Naive thymus-derived CD4-positive, alpha-beta T cell (primary cell): ENCODE data around the gene SSX3. TPM values are rescaled to one million over a fixed set of nuclear protein-coding genes. Genes with fewer than 3 reads are reported as not detected.
"Not testable (repeated sequence)": the region's sequence is repeated elsewhere in the genome, so short reads cannot be mapped to it uniquely, and the experiment has no call there.

Source experiments
- ATAC-seq: fragments of 150-1000 bp; cut with Tn5 transposase; 2 replicates; pipeline ENCODE4 v1.10.0; 2021; ENCODE audit warnings: mild to moderate bottlenecking, moderate library complexity
- CTCF ChIA-PET: fragments of 350-600 bp; sonication (Branson Sonifier 250); formaldehyde crosslinking; loops from one replicate; lab custom pipeline; 2021; ENCODE audit warnings: antibody characterized with exemption; lab: Charles Lee
- POLR2A ChIA-PET: fragments of 350-600 bp; sonication (Branson Sonifier 250); formaldehyde crosslinking; loops from one replicate; lab custom pipeline; 2021; ENCODE audit warnings: antibody characterized with exemption, inconsistent platforms; lab: Charles Lee
- DNase-seq, 9 donors: peaks; one replicate each; pipeline versions ENCODE4 v3.0.0 to v3.0.0-alpha.2; 2020 to 2022; ENCODE audit warnings: mixed read lengths in 1 of 9
- H3K27ac ChIP-seq: one replicate; pipeline ENCODE4 v1.7.0; 2013; ENCODE audit warnings: mild to moderate bottlenecking, low read depth, low read length, moderate library complexity
- H3K27me3 ChIP-seq, 2 donors: one replicate each; pipeline ENCODE4 v1.7.0; 2013; ENCODE audit warnings: low read length in 2 of 2, mild to moderate bottlenecking in 2 of 2, moderate library complexity in 2 of 2; ENCODE audit not compliant: control insufficient read depth in 2 of 2, insufficient read depth in 2 of 2
- H3K36me3 ChIP-seq, 3 experiments: 1 replicate in 2 of 3; 2 replicates in 1 of 3; pipeline ENCODE4 v1.7.0; 2013; ENCODE audit warnings: low read length in 3 of 3, mild to moderate bottlenecking in 3 of 3, moderate library complexity in 1 of 3; ENCODE audit not compliant: insufficient read depth in 3 of 3, control insufficient read depth in 2 of 3
- H3K4me1 ChIP-seq, 2 donors: one replicate each; pipeline ENCODE4 v1.7.0; 2013; ENCODE audit warnings: low read length in 2 of 2, mild to moderate bottlenecking in 2 of 2, moderate library complexity in 1 of 2; ENCODE audit not compliant: control insufficient read depth in 2 of 2, insufficient read depth in 2 of 2
- H3K4me3 ChIP-seq: 2 replicates; pipeline ENCODE4 v1.7.0; 2013; ENCODE audit warnings: mild to moderate bottlenecking, low read length
- H3K9me3 ChIP-seq, 3 experiments: 1 replicate in 2 of 3; 2 replicates in 1 of 3; pipeline ENCODE4 v1.7.0; 2013; ENCODE audit warnings: low read length in 3 of 3; ENCODE audit not compliant: control insufficient read depth in 2 of 3
- H3K27ac Mint-ChIP-seq, 9 donors: one replicate each; pipeline ENCODE4 v1.8.0; 2020 to 2022; ENCODE audit warnings: mixed read lengths in 9 of 9, mild to moderate bottlenecking in 8 of 9, moderate library complexity in 5 of 9, inconsistent platforms in 2 of 9
- H3K27me3 Mint-ChIP-seq, 5 donors: one replicate each; pipeline ENCODE4 v1.8.0; 2021 to 2022; ENCODE audit warnings: mixed read lengths in 5 of 5, mild to moderate bottlenecking in 1 of 5
- H3K36me3 Mint-ChIP-seq, 5 donors: one replicate each; pipeline ENCODE4 v1.8.0; 2020 to 2022; ENCODE audit warnings: mixed read lengths in 5 of 5, mild to moderate bottlenecking in 3 of 5, inconsistent platforms in 1 of 5
- H3K4me1 Mint-ChIP-seq, 7 donors: one replicate each; pipeline ENCODE4 v1.8.0; 2020 to 2022; ENCODE audit warnings: mixed read lengths in 7 of 7, mild to moderate bottlenecking in 3 of 7, inconsistent platforms in 1 of 7
- H3K4me3 Mint-ChIP-seq, 10 donors: one replicate each; pipeline ENCODE4 v1.8.0; 2020 to 2022; ENCODE audit warnings: mild to moderate bottlenecking in 10 of 10, mixed read lengths in 10 of 10, moderate library complexity in 6 of 10, inconsistent platforms in 2 of 10
- H3K9me3 Mint-ChIP-seq, 11 donors: one replicate each; pipeline ENCODE4 v1.8.0; 2020 to 2022; ENCODE audit warnings: mixed read lengths in 11 of 11, mild to moderate bottlenecking in 4 of 11, inconsistent platforms in 1 of 11, moderate library complexity in 1 of 11
- intact Hi-C, 2 donors: fragments of 100-400 bp; cut with micrococcal nuclease; formaldehyde crosslinking; loops; one replicate each; pipeline ENCODE4 v1.15.1; 2023
- polyA plus RNA-seq, 2 donors: library from polyadenylated mRNA; unstranded; fragments of 300-500 nt; fragmentation: Illumina TruSeq; gene quantifications; one replicate each; pipeline ENCODE4 v1.2.3, GENCODE V29; 2021
- total RNA-seq, 6 experiments: library from RNA in 5 of 6; stranded (reverse) in 5 of 6; gene quantifications; 1 replicate in 5 of 6; 2 replicates in 1 of 6; pipeline ENCODE4 v1.2.3 and lab custom pipeline; 2021 to 2026

Gene SSX3
- total and polyA plus RNA-seq, 7 experiments from 2014 or later: not detected

DNA sequence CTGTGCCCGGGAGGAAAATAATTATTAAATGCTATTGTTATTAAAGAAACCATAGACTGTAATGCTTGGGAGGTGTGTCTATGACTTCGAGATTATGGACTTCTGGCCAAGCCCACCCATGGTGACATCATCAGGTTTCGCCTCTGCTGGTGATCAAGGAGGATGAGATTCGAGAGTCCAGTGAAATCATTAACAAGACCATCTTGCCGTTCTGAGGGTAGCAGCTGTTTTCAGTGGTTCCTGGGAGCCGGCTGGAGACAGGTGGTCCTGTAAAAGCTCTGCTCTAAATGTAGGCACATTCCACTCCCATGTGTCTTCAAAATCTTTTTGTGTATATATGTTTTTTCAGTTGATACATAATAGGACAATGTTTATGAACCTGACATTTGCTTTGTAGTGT is 2.8 kb upstream of the SSX3 start:
- POLR2A ChIA-PET, H3K27me3 ChIP-seq, H3K4me3 Mint-ChIP-seq, H3K4me1 Mint-ChIP-seq, H3K4me1 ChIP-seq, H3K27ac ChIP-seq, H3K36me3 ChIP-seq, ATAC-seq, H3K4me3 ChIP-seq, H3K9me3 ChIP-seq, CTCF ChIA-PET, intact Hi-C loops, H3K36me3 Mint-ChIP-seq, H3K9me3 Mint-ChIP-seq, H3K27ac Mint-ChIP-seq, H3K27me3 Mint-ChIP-seq, DNase-seq: not testable (repeated sequence)

DNA sequence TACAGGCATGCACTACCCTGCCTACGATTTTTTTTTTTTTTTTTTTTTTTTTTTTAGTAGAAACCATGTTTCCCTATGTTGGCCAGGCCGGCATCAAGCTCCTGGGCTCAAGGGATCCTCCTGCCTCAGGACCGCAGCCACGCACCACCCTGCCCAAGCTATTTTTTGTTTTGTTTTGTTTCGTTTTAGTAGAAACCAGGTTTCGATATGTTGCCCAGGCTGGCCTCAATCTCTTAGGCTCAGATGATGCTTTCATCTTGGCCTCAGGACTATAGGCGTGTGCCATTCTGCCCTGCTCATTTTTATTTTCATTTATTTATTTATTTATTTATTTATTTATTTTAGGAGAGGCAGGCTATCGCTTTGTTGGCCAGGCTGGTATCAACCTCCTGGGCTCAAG is 1.2 kb upstream of the SSX3 start:
- ATAC-seq: no peak
- Histone ChIP-seq H3K4me3 (no peak overlapping the region), H3K36me3 (no peaks in the 10 kb centered on the region), H3K27me3 (no peaks in the 10 kb centered on the region), H3K27ac (no peak overlapping the region), H3K4me1 (no peaks in the 10 kb centered on the region), H3K9me3 (no peaks in the 10 kb centered on the region)
- ChIA-PET CTCF (no interaction called here), POLR2A (no interaction called here)
- no peaks in the 10 kb centered on the region for H3K4me1 Mint-ChIP-seq
- H3K9me3 Mint-ChIP-seq: peaks cover 0 to 2% (median 0%) of the 10 kb centered on the region in 11 donors
- no peak overlapping the region for H3K27ac Mint-ChIP-seq
- no peak for DNase-seq
- no peaks in the 10 kb centered on the region for H3K36me3 Mint-ChIP-seq
- peaks cover 0 to under 1% (median 0%) of the 10 kb centered on the region in 5 donors for H3K27me3 Mint-ChIP-seq
- H3K4me3 Mint-ChIP-seq: no peak overlapping the region
- intact Hi-C loops: no loop called here

DNA sequence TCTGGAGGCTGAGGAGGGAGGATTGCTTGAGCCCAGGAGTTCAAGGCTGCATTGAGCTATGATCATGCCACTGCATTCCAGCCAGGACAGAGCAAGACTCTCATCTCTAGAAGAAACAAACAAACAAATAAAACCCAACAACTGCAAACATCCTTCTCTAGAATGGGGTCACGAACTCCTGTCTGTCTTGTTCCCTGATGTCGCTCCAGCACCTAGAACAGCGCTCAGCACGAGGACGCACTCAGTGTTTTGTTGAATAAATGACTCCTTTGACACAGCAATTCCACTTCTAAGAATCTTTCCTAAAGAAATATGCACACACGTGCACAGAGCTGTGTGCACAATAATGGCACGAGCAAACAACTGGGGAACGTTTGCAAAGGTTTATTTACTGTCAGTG is 10.4 kb downstream of the SSX3 start:
- intact Hi-C loops, H3K36me3 ChIP-seq, H3K27ac ChIP-seq, POLR2A ChIA-PET, H3K9me3 ChIP-seq, H3K4me3 ChIP-seq, H3K27me3 ChIP-seq, H3K27me3 Mint-ChIP-seq, H3K4me1 ChIP-seq, H3K9me3 Mint-ChIP-seq, H3K27ac Mint-ChIP-seq, CTCF ChIA-PET, H3K36me3 Mint-ChIP-seq, ATAC-seq, DNase-seq, H3K4me1 Mint-ChIP-seq, H3K4me3 Mint-ChIP-seq: not testable (repeated sequence)

DNA sequence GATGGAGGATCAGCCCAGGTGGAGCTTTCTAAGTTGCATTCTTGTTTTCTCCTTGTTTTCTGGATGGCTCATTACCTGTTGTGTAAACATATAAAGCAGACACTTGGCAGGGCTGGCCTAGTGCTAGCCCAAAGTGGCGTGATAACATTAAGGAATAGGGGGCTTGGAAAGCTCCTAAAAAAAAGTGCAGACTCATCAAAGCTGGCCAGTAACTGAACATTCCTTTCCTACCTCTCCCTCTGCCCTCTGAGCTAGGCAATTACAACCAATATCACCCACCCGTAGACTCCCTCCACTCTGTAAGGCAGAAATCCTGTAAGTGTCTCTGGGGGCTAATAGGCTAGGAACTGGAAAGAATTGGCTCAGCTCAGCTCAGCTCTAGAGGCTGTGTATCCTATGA is 42.5 kb downstream of the SSX3 start:
- H3K4me3 Mint-ChIP-seq, POLR2A ChIA-PET, H3K9me3 ChIP-seq, H3K27me3 Mint-ChIP-seq, H3K27me3 ChIP-seq, H3K4me3 ChIP-seq, intact Hi-C loops, H3K36me3 Mint-ChIP-seq, ATAC-seq, H3K9me3 Mint-ChIP-seq, CTCF ChIA-PET, H3K36me3 ChIP-seq, H3K27ac ChIP-seq, H3K27ac Mint-ChIP-seq, H3K4me1 ChIP-seq, DNase-seq, H3K4me1 Mint-ChIP-seq: not testable (repeated sequence)

DNA sequence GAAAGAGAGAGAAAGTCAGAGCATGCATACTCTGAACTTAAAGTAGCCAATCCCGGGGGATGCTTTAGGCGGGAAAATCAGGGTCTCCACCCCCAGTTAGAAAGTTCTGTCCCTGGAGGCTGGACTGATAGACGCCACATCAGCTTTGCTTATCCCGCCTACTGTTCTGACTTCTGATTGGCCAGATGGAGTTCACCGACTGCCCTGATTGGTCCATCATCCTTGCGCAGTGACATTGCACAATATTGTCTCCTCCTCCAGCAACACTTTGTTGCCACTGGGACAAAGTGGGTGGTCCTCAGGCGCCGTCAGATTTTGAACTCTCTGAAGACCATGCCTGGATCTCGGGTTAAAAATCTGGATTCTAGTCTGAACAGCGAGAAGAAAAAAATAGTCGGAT is 50.3 kb downstream of the SSX3 start:
- CTCF ChIA-PET: no interaction called here
- POLR2A ChIA-PET: no interaction called here
- Histone ChIP-seq H3K27me3 (no peaks in the 10 kb centered on the region), H3K4me1 (no peaks in the 10 kb centered on the region), H3K36me3 (no peaks in the 10 kb centered on the region), H3K27ac (no peak overlapping the region), H3K9me3 (no peaks in the 10 kb centered on the region), H3K4me3 (no peak overlapping the region)
- DNase-seq (no peak), ATAC-seq (no peak)
- H3K4me3 Mint-ChIP-seq: no peak overlapping the region
- no peaks in the 10 kb centered on the region for H3K27me3 Mint-ChIP-seq
- no peak overlapping the region for H3K27ac Mint-ChIP-seq
- no peaks in the 10 kb centered on the region for H3K4me1 Mint-ChIP-seq
- H3K9me3 Mint-ChIP-seq: no peaks in the 10 kb centered on the region
- H3K36me3 Mint-ChIP-seq: no peaks in the 10 kb centered on the region
- intact Hi-C loops: no loop called here

Other genes with a start within 250 kb of the SSX3 start
- gene SPACA5B, start 226.1 kb downstream of the SSX3 start, total RNA-seq: not detected
- not detected for gene SPACA5B, start 226.1 kb downstream of the SSX3 start, polyA plus RNA-seq
- gene SSX5, start 159.9 kb downstream of the SSX3 start, total RNA-seq: not detected
- not detected for gene SSX5, start 159.9 kb downstream of the SSX3 start, polyA plus RNA-seq
- gene SSX1, start 101.3 kb downstream of the SSX3 start, total RNA-seq: not detected
- not detected for gene SSX1, start 101.3 kb downstream of the SSX3 start, polyA plus RNA-seq
- not detected for gene SSX4, start 26.8 kb upstream of the SSX3 start, total RNA-seq
- gene SSX4, start 26.8 kb upstream of the SSX3 start, polyA plus RNA-seq: not detected
- not detected for gene SSX4B, start 55.3 kb upstream of the SSX3 start, total RNA-seq
- gene SSX4B, start 55.3 kb upstream of the SSX3 start, polyA plus RNA-seq: not detected
- gene SLC38A5, start 113.6 kb upstream of the SSX3 start, total RNA-seq: 10 to 100 TPM; 10.2 to 75.5 (median 17.3) TPM
- 1 to 10 TPM; 9.4 to 9.7 TPM for gene SLC38A5, start 113.6 kb upstream of the SSX3 start, polyA plus RNA-seq
- 10 to 100 TPM; 48.6 to 62.5 (median 59.5) TPM for gene FTSJ1, start 119.5 kb upstream of the SSX3 start, total RNA-seq
- 10 to 100 TPM; 56.4 to 74.0 TPM for gene FTSJ1, start 119.5 kb upstream of the SSX3 start, polyA plus RNA-seq
- gene PORCN, start 152.3 kb upstream of the SSX3 start, total RNA-seq: 10 to 100 TPM; 13.1 to 19.0 (median 16.8) TPM
- gene PORCN, start 152.3 kb upstream of the SSX3 start, polyA plus RNA-seq: 10 to 100 TPM; 10.0 to 11.5 TPM
- 100 to 1,000 TPM in 1 of 5 experiments, 10 to 100 TPM in 4; 33.3 to 188 (median 35.3) TPM for gene EBP, start 165.1 kb upstream of the SSX3 start, total RNA-seq
- gene EBP, start 165.1 kb upstream of the SSX3 start, polyA plus RNA-seq: 10 to 100 TPM; 72.4 to 80.6 TPM
- 10 to 100 TPM; 20.2 to 31.2 (median 26.4) TPM for gene TBC1D25, start 183.0 kb upstream of the SSX3 start, total RNA-seq
- gene TBC1D25, start 183.0 kb upstream of the SSX3 start, polyA plus RNA-seq: 10 to 100 TPM; 16.2 to 22.8 TPM
- 100 to 1,000 TPM; 176 to 374 (median 329) TPM for gene RBM3, start 217.8 kb upstream of the SSX3 start, total RNA-seq
- 100 to 1,000 TPM; 242 to 254 TPM for gene RBM3, start 217.8 kb upstream of the SSX3 start, polyA plus RNA-seq
- gene WDR13, start 240.8 kb upstream of the SSX3 start, total RNA-seq: 10 to 100 TPM; 44.8 to 66.9 (median 54.4) TPM
- gene WDR13, start 240.8 kb upstream of the SSX3 start, polyA plus RNA-seq: 10 to 100 TPM; 27.5 to 33.2 TPM